ENCODE measurements around the gene IL17C. TPM values are rescaled to one million over a fixed set of nuclear protein-coding genes. Genes with fewer than 3 reads are reported as not detected.

IL17C gene
- total RNA-seq, 1 experiment from 2014 or later = not detected

DNA sequence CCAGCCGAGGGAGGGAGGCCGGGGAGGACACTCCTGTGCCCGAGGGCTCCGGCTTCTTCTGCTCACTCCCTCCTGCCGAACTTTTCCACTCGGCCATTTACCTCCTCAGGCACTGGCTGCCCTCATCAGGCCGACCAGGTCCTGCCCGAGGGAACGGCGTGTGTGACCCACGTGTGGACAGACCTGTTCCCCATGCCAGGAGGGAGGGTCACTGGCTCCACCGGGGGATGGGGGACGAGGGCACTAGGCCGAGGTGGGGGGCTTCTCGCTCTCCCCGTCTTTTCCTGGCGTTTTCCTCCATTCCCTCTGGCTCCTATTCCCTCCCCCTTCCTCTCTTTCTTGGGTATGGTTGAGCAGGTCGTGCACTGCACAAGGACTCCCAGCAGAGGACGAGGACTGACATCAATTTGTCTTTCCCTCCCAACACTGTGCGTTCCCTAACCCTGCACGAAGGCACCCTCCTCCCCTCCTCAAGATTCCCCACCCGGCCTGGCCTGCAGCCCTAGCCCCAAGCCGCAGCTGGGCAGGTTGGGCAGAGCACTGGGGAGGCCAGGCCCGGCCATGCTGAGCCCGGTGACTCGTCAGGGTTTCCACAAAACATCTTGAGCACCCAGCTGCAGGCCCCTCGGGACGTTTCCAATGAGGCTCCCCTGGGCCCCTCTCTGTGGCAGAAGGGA lies 3.2 kb upstream of the IL17C start:
- BruUV-seq (replicated peaks) = no TSS peak
- ChIA-PET CTCF (no interaction called here), POLR2A (ENCODE audit: unreplicated experiment) (no interaction called here)
- Histone ChIP-seq H4K20me1 (ENCODE audit: low read length) (no peaks in the 10 kb centered on the region), H3K9ac (ENCODE audit: low read length) (no peak overlapping the region), H3K36me3 (ENCODE audit: low read depth, low read length) (no peaks in the 10 kb centered on the region), H3K4me1 (ENCODE audit: insufficient read depth, low read length) (0 out of 2 replicates have a peak, but pooled peaks cover 4% of the 10 kb centered on the region), H3F3A (ENCODE audit: low read length, unreplicated experiment) (no peaks in the 10 kb centered on the region), H3K4me3 (ENCODE audit: low read length) (no peak overlapping the region), H2AFZ (ENCODE audit: low read length) (no peak overlapping the region), H3K79me2 (ENCODE audit: low read length) (no peaks in the 10 kb centered on the region), H3K9me3 (ENCODE audit: low read length) (no peaks in the 10 kb centered on the region), H3K4me2 (ENCODE audit: low read length) (no peak overlapping the region), H3K27ac (ENCODE audit: low read length) (no peak overlapping the region), H3K9me2 (replicated peaks; ENCODE audit: low read length) (no peaks in the 10 kb centered on the region), H3K27me3 (ENCODE audit: low read length) (no peaks in the 10 kb centered on the region)
- ATAC-seq = no peak; the same call in 1 of the 2 replicates
- TF ChIP-seq, protein P1, sequence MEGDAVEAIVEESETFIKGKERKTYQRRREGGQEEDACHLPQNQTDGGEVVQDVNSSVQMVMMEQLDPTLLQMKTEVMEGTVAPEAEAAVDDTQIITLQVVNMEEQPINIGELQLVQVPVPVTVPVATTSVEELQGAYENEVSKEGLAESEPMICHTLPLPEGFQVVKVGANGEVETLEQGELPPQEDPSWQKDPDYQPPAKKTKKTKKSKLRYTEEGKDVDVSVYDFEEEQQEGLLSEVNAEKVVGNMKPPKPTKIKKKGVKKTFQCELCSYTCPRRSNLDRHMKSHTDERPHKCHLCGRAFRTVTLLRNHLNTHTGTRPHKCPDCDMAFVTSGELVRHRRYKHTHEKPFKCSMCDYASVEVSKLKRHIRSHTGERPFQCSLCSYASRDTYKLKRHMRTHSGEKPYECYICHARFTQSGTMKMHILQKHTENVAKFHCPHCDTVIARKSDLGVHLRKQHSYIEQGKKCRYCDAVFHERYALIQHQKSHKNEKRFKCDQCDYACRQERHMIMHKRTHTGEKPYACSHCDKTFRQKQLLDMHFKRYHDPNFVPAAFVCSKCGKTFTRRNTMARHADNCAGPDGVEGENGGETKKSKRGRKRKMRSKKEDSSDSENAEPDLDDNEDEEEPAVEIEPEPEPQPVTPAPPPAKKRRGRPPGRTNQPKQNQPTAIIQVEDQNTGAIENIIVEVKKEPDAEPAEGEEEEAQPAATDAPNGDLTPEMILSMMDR (conservative IDR thresholded peaks at IDR 0.05; ENCODE audit: low read depth, low read length) = no peak
- TF ChIP-seq EZH2 (IDR thresholded peaks at IDR 0.05; ENCODE audit: low read length, unreplicated experiment) (no peak), EZH2phosphoT487 (IDR thresholded peaks at IDR 0.05; ENCODE audit: borderline replicate concordance, low read length) (no peak)
- intact Hi-C loops (cut with micrococcal nuclease) = no loop called here
- no peak for DNase-seq

DNA sequence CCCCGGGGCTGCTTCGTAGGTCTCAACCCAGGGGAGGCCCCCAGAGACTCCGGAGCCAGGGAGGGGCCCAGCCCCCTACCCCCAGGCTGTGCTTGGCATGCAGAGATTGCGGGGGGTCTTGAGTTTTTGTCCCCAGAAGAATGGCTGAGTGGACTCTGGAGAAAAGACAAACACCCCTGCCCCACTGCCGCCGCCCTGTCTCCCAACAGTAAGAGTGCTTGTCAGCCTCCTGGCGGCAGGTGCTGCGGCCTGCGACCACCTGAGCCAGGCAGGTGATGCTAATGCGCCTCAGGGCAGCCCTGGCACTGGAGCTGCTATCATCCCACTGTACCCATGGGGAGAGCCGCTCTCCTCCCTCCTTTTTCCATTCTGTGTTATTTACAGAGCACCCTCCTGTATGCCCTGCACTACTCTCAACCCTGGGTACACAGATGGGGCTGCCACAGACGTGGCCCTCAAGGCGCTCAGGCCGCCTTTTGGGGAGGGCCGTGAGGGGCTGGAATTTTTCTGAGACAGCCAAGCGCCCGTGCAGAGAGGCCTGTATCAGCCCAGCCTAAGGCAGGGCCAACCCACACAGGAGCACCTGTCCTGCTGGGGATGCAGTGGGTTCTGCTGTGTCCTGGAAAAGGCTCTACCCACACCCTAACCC lies 2.6 kb upstream of the IL17C start:
- intact Hi-C loops (cut with micrococcal nuclease) = no loop called here
- no peak for ATAC-seq

More for the DNA sequence above, 2.6 kb upstream of the IL17C start:
- ChIA-PET POLR2A (ENCODE audit: unreplicated experiment) (no interaction called here), CTCF (no interaction called here)
- H3K9me2 ChIP-seq (replicated peaks; ENCODE audit: low read length) = no peaks in the 10 kb centered on the region
- no peak for DNase-seq
- no peaks in the 10 kb centered on the region for H4K20me1 ChIP-seq (ENCODE audit: low read length)
- H2AFZ ChIP-seq (ENCODE audit: low read length) = no peak overlapping the region
- no peak overlapping the region for H3K27ac ChIP-seq (ENCODE audit: low read length)
- H3F3A ChIP-seq (ENCODE audit: low read length, unreplicated experiment) = no peaks in the 10 kb centered on the region
- no TSS peak for BruUV-seq (replicated peaks)
- H3K4me3 ChIP-seq (ENCODE audit: low read length) = no peak overlapping the region
- 0 out of 2 replicates have a peak, but pooled peaks cover 4% of the 10 kb centered on the region for H3K4me1 ChIP-seq (ENCODE audit: insufficient read depth, low read length)
- no peak for TF ChIP-seq EZH2phosphoT487 (IDR thresholded peaks at IDR 0.05; ENCODE audit: borderline replicate concordance, low read length)
- no peak for TF ChIP-seq EZH2 (IDR thresholded peaks at IDR 0.05; ENCODE audit: low read length, unreplicated experiment)
- TF ChIP-seq, protein P1 (conservative IDR thresholded peaks at IDR 0.05; ENCODE audit: low read depth, low read length) = no peak
- no peaks in the 10 kb centered on the region for H3K36me3 ChIP-seq (ENCODE audit: low read depth, low read length)
- H3K27me3 ChIP-seq (ENCODE audit: low read length) = no peaks in the 10 kb centered on the region
- no peaks in the 10 kb centered on the region for H3K79me2 ChIP-seq (ENCODE audit: low read length)
- no peak overlapping the region for H3K4me2 ChIP-seq (ENCODE audit: low read length)
- H3K9ac ChIP-seq (ENCODE audit: low read length) = no peak overlapping the region
- no peaks in the 10 kb centered on the region for H3K9me3 ChIP-seq (ENCODE audit: low read length)
